Coronary artery (tissue), 2 donors: Measurements from ENCODE around the gene PEX11B.

ENCODE experiments used
- DNase-seq: peaks from one replicate; pipeline ENCODE4 v3.0.0-alpha.2; 2017; ENCODE audit warnings: low spot score
- H3K27ac ChIP-seq, 2 donors: fragments of 200-600 bp; sonication (generic); one replicate each; pipeline ENCODE4 v1.5.1; 2016 to 2019
- H3K4me3 ChIP-seq: fragments of 200-600 bp; sonication (generic); 2 replicates; pipeline ENCODE4 v1.5.1; 2016; ENCODE audit warnings: mild to moderate bottlenecking, moderate library complexity
- CTCF ChIP-seq: fragments of 200-600 bp; sonication (generic); IDR thresholded peaks from one replicate; pipeline ENCODE4 v1.5.1; 2019; ENCODE audit warnings: antibody characterized with exemption

The PEX11B gene

GRCh38 chr1:145958734-145959133 is 40.2 kb upstream of the PEX11B start:
- Histone ChIP-seq H3K4me3 (no peak overlapping the region), H3K27ac (peak overlapping the region; percentile 26 to 99)
- no peak for DNase-seq
- TF ChIP-seq CTCF = no peak

- peak; percentile 98 for DNase-seq
- TF ChIP-seq CTCF = no peak
- H3K4me3 ChIP-seq = peak within 1 kb of the TSS; percentile 93
- H3K27ac ChIP-seq = peak within 1 kb of the TSS; percentile 95 to 99
Measured at GRCh38 chr1:145957443-145958319, 39.2 kb upstream of the PEX11B start, which contains the start of gene LIX1L. TSS of gene LIX1L (minus strand) at chr1:145958017. CDS start at chr1:145957927, 90 bp downstream.

GRCh38 chr1:145956781-145957442 is 38.4 kb upstream of the PEX11B start:
- H3K27ac ChIP-seq = peak overlapping the region; percentile 95 to 99
- no peak for DNase-seq
- TF ChIP-seq CTCF = no peak
- peak overlapping the region; percentile 93 for H3K4me3 ChIP-seq

GRCh38 chr1:145956361-145956760 is 37.8 kb upstream of the PEX11B start:
- Histone ChIP-seq H3K27ac (peak overlapping the region; percentile 95 to 99), H3K4me3 (peak overlapping the region; percentile 93)
- no peak for TF ChIP-seq CTCF
- DNase-seq = no peak

- peak overlapping the region; percentile 93 for H3K4me3 ChIP-seq
- peak overlapping the region; percentile 95 to 99 for H3K27ac ChIP-seq
- DNase-seq = no peak
- TF ChIP-seq CTCF = no peak
Measured at GRCh38 chr1:145955436-145955835, 36.9 kb upstream of the PEX11B start.

- no peak for TF ChIP-seq CTCF
- Histone ChIP-seq H3K4me3 (no peak overlapping the region), H3K27ac (no peak overlapping the region)
- no peak for DNase-seq
Measured at GRCh38 chr1:145953861-145954260, 35.3 kb upstream of the PEX11B start.
